Sciatic nerve (tissue), 2 donors: ENCODE measurements around the gene ARID3A. TPM values are rescaled to one million over a fixed set of nuclear protein-coding genes. Genes with fewer than 3 reads are reported as not detected.
"Not testable (repeated sequence)": the region's sequence is repeated elsewhere in the genome, so short reads cannot be mapped to it uniquely, and the experiment has no call there.

Source experiments
- ATAC-seq: fragments of 200-7000 bp; cut with Tn5 transposase; one replicate; pipeline ENCODE4 v1.9.1; 2020; ENCODE audit warnings: mild to moderate bottlenecking, moderate library complexity
- DNase-seq: peaks from one replicate; pipeline ENCODE4 v3.0.0-alpha.2; 2020; ENCODE audit warnings: low spot score
- intact Hi-C: fragments of 100-400 bp; cut with DNase I; formaldehyde crosslinking; loops from one replicate; pipeline ENCODE4 v1.14.2; 2022
- total RNA-seq: library from RNA; stranded (reverse); fragmentation: NEBNext Ultra II Directional; extraction: Animal tissue kit (Norgen Biotek cat#: 25700); gene quantifications from one replicate; pipeline ENCODE4 v1.2.1, GENCODE V29; 2021
- donor health status: DM: no; HTN: no; CAD: no.
- donor health status: DM: no; HTN: no; CAD: no.

The ARID3A gene
- total RNA-seq, 1 donor from 2014 or later: 13.6 TPM

DNA sequence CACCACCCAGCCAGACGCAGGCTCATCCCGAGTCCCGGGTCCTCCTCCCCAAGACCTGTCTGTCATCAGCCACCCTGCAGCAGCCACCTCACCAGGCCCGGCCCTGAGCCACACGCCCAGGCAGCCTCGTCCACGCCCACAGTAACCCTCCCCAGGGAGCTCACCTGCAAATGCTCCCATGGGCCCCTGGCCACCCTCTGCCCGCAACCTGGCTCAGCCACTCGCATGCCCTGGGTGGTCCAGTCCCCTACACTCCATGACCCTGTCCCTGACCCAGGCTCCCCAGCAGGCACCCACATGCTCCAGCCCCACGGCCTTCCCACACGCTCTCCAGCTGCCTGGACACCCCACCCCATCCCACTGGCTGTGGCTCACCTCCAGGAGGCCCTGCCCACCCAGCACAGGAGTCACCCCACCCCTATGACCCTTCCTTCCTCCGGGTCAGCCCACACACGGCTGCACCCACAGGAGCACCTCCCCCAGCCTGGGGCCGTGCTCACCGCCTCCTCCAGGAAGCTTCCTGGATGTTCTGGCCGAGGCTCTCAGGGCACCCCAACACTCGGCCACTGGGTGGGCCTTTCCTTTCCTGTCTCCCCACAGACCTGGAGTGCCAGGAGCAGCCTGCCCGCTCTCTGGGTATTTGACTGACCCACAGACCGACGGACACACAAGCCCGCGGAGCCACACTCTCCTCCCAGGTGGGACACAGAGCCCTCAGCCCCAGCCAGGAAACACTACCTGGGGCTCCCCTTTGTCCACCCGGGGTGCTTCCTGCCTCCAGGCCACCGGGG is 91.5 kb downstream of the ARID3A start:
- intact Hi-C loops: no loop called here
- DNase-seq (no peak), ATAC-seq (no peak)

- no peak for ATAC-seq
- intact Hi-C loops: no loop called here
- DNase-seq: no peak
These were observed 92.1 kb downstream of the ARID3A start for GRCh38 chr19:1017906-1018305.

DNA sequence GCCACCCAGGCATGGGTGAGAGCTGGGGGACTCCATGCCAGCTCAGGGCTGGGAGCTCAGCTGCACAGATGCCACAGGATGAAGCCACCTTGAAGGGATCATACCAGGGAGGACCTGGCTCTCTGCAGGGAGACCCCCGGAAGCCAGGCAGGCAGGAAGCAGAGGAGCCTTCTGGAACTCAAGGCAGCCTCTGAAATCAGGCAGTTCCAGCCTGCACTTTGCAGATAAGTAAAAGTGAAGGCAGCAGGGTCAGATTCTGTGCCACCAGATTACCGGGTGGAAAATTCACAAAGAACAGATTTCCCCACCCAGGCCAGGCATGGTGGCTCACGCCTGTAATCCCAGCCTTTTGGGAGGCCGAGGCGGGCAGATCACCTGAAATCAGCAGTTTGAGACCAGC is 92.6 kb downstream of the ARID3A start:
- ATAC-seq (no peak), DNase-seq (no peak)
- intact Hi-C loops: no loop called here

DNA sequence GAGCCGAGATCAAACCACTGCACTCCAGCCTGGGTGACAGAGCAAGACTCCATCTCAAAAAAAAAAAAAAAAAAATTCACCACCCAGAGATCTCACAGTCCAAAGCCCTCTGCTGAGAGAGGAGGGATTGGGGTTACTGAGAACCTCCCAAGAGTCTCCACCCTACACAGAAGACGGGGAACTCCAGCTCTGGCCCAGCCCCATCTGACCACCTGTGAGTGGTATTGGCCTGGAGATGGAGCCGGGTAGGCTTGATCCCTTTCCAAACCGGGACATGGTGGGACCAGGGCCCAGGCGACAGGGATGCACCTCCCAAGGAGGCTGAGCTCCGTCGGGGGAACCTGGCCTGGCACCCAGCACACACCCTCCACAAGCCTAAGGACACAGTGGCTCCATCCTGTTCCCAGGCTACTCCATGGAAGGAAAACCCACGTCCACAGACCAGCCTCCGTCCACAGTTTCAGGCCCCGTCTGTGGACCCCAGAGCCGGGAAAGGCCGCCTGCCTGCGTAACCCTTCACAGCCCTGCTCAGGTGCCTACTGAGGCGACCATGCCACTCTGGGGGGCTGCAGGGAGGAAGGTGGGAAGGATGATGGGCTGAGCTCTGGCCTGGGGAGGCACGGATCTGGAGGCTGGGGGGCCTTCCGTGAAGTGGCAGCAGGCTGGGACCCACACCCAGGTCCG is 93.2 kb downstream of the ARID3A start:
- no peak for ATAC-seq
- intact Hi-C loops: no loop called here

DNA sequence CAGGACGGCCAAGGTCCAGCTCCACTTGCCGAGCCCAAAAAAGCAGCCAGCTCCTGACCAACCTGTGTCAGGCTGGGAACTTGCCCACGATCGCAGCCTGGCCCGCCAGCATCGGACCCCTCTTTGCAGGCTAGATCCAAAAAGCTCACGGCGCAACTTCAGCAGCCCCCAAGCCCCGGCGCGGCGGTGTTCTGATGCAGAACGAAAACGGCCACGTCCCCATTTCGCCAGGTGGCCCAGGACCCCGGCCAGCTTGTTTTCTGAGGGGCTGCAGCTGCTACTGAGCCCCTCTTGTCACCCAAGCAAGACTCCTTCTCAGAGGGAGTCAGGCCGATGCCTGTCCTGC is 93.8 kb downstream of the ARID3A start:
- intact Hi-C loops: no loop called here
- ATAC-seq (no peak), DNase-seq (no peak)

More for the DNA sequence above, 93.2 kb downstream of the ARID3A start:
- DNase-seq: no peak

DNA sequence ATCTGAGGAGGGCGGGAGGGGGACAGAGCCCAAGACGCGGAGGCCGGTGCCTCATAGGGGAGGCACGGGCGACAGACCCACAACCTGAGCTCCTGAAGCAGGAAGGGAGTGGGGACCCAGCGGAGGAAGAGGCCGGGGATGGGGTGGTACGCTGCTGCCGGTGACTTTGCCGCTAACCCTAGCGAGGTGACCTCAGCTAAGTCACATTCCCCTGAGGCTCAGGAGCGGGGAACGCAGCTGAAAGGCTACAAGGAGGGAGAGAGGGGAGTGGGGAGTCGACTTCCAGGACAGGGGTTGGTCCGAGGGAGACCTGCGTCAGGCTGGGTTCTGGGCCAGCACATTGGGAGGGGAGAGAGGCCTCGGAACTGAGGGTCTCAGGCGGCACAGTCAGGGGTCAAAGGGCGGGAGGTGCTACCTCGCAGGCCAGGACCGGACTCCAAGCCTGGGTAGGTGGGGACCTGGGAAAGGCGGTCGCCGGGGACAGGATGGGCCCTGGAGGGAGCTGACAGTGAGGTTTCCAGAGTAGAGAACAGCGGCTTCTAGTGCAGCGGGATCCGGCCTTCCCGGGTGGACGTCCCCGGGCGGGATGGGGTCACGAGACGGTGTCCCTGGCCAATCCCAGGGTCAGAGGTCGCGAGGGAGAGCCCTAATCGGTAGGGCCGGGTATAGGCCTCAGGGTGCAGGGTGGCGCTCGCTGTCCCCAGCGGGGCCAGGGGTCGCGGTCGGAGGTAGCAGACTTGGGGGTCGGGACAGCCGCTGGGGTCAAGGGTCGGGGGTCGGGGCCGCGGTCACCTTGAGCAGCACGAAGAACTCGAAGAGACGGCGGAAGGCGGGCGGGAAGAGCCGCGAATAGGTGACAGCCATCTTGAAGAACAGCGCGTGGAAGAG is 94.4 kb downstream of the ARID3A start:
- DNase-seq: no peak
- intact Hi-C loops: no loop called here
- no peak for ATAC-seq

DNA sequence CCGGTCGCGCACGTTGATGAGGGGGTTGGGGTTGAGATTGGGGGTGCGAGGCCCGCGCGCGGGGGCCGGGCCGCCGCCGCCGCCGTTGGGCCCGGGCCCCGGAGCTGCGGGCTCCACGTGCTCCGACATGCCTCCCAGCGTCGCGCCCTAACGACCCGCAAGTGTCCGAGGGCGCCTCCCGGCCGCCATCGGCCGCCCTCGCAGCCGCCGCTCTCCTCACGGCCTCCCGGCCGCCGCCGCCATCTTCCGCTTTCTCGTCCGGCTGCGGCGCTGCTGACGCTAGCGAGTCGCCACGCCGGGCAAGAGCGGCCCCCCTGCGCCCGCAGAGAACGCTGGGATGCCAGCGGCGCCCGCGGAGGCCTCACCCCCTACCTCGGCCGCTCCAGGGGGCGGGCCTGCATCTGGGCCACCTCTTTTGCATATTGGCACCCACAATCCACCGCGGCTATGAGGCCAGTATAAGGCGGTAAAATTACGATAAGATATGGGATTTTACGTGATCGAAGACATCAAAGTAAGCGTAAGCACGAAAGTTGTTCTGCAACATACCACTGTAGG is 95.1 kb downstream of the ARID3A start, which contains the start of gene TMEM259:
Gene TMEM259 (minus strand): TSS at position 256 of the 558 bp plus-strand sequence. CDS start 127 bp downstream, at position 129.
- intact Hi-C loops: no loop called here
- ATAC-seq (peak; percentile 94), DNase-seq (peak; percentile 98)

GRCh38 chr19:1023883-1024188 is 98.0 kb downstream of the ARID3A start:
- DNase-seq, ATAC-seq, intact Hi-C loops: not testable (repeated sequence)

DNA sequence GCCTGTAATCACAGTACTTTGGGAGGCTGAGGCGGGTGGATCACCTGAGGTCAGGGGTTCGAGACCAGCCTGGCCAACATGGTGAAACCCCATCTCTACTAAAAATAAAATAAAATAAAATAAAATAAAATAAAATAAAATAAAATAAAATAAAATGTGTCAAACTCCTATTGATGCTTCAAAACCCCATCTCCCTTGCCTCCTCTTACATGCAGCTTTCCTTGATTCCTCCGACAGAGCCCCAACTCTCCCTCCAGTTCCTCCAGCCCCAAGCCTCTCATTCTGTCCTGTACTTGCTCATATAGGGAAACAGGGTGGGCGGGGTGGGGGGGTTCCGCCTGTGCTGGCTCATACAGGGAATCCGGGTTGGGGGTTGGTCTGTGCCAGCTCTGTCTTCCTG is 99.2 kb downstream of the ARID3A start:
- DNase-seq, ATAC-seq, intact Hi-C loops: not testable (repeated sequence)

Other genes with a start within 250 kb of the ARID3A start
- gene FSTL3, start 249.6 kb upstream of the ARID3A start, total RNA-seq: 108 TPM
- not detected for gene PRSS57, start 230.6 kb upstream of the ARID3A start, total RNA-seq
- gene PALM, start 217.1 kb upstream of the ARID3A start, total RNA-seq: 130 TPM
- gene MISP, start 174.9 kb upstream of the ARID3A start, total RNA-seq: 0.45 TPM
- 217 TPM for gene PTBP1, start 128.6 kb upstream of the ARID3A start, total RNA-seq
- gene PLPPR3, start 104.1 kb upstream of the ARID3A start, total RNA-seq: not detected
- gene AZU1, start 98.2 kb upstream of the ARID3A start, total RNA-seq: 1.9 TPM
- gene PRTN3, start 85.0 kb upstream of the ARID3A start, total RNA-seq: 0.71 TPM
- gene ELANE, start 73.7 kb upstream of the ARID3A start, total RNA-seq: 2.1 TPM
- gene CFD, start 66.4 kb upstream of the ARID3A start, total RNA-seq: 405 TPM
- 55.7 TPM for gene MED16, start 32.8 kb upstream of the ARID3A start, total RNA-seq
- gene RNU6-9, start 32.6 kb upstream of the ARID3A start, total RNA-seq: not detected
- gene R3HDM4, start 12.8 kb upstream of the ARID3A start, total RNA-seq: 48.9 TPM
- not detected for gene KISS1R, start 8.7 kb upstream of the ARID3A start, total RNA-seq
- 20.3 TPM for gene WDR18, start 58.3 kb downstream of the ARID3A start, total RNA-seq
- gene GRIN3B, start 74.4 kb downstream of the ARID3A start, total RNA-seq: not detected
- gene TMEM259, start 95.1 kb downstream of the ARID3A start, total RNA-seq: 146 TPM
- not detected for gene RNU6-2, start 95.5 kb downstream of the ARID3A start, total RNA-seq
- gene CNN2, start 100.6 kb downstream of the ARID3A start, total RNA-seq: 120 TPM
- 17.3 TPM for gene ABCA7, start 114.1 kb downstream of the ARID3A start, total RNA-seq
- 26.2 TPM for gene ARHGAP45, start 141.1 kb downstream of the ARID3A start, total RNA-seq
- 99.8 TPM for gene POLR2E, start 169.3 kb downstream of the ARID3A start, total RNA-seq
- gene GPX4, start 178.0 kb downstream of the ARID3A start, total RNA-seq: 239 TPM
- gene SBNO2, start 248.2 kb downstream of the ARID3A start, total RNA-seq: 131 TPM